ENCODE measurements around the gene RAC2. TPM values are rescaled to one million over a fixed set of nuclear protein-coding genes. Genes with fewer than 3 reads are reported as not detected.

RAC2 gene
- total RNA-seq, 5 donors from 2014 or later (not counting 1 experiment from before 2014, with no cell fraction given), result 353 to 413 (median 385) TPM

- no peak overlapping the region for H3K27ac Mint-ChIP-seq
- WGBS (ENCODE audit: insufficient coverage), result 33% methylated on average over 6 of the region's 17 CpGs
- H3K27ac ChIP-seq (ENCODE audit: low read length), result no peak overlapping the region
- H3K27me3 Mint-ChIP-seq, result no peaks in the 10 kb centered on the region
- POLR2A ChIA-PET, result no interaction called here
- no peaks in the 10 kb centered on the region for H3K36me3 ChIP-seq (ENCODE audit: control insufficient read depth in 2 of 2, extremely low read depth in 1 of 2, insufficient read depth in 1 of 2, low read length in 1 of 2)
- ATAC-seq (replicated peaks in 1 of 4) (no peak), DNase-seq (no peak)
- H3K4me1 Mint-ChIP-seq, result peaks cover 12 to 28% (median 22%) of the 10 kb centered on the region in 3 donors
- H3K36me3 Mint-ChIP-seq, result no peaks in the 10 kb centered on the region
- H3K4me3 ChIP-seq (ENCODE audit: control insufficient read depth in 1 of 2, extremely low read depth in 1 of 2, low read length in 1 of 2), result no peak overlapping the region
- CTCF ChIA-PET, result no interaction called here
- H3K9me3 ChIP-seq, result no peaks in the 10 kb centered on the region
- H3K27me3 ChIP-seq (replicated peaks in 1 of 2; ENCODE audit: control insufficient read depth in 2 of 2, extremely low read depth in 1 of 2, insufficient read depth in 2 of 2, low read length in 1 of 2), result peaks cover 0 to 3% of the 10 kb centered on the region in 2 experiments
- H3K9me3 Mint-ChIP-seq, result no peaks in the 10 kb centered on the region
- peaks cover 8 to 11% of the 10 kb centered on the region in 2 experiments for H3K4me1 ChIP-seq (ENCODE audit: control insufficient read depth in 1 of 2, extremely low read depth in 1 of 2, insufficient read depth in 2 of 2, low read length in 2 of 2)
- no peak overlapping the region for H3K4me3 Mint-ChIP-seq
Measured at GRCh38 chr22:37273126-37273845, 29.2 kb upstream of the RAC2 start.

- CTCF ChIA-PET, result no interaction called here
- H3K36me3 Mint-ChIP-seq, result no peaks in the 10 kb centered on the region
Measured at GRCh38 chr22:37270928-37271650, 27.0 kb upstream of the RAC2 start.

GRCh38 chr22:37269936-37270678 is 26.0 kb upstream of the RAC2 start:
- ChIA-PET CTCF (interaction anchor here in 1 of 2 donors (0.8 kb wide), 1 partner anchor 24 kb away, joined by 3 read pairs; no protein-coding TSS in a partner anchor), POLR2A (no interaction called here)
- Mint-ChIP-seq H3K9me3 (no peaks in the 10 kb centered on the region), H3K4me1 (peaks cover 28 to 38% (median 29%) of the 10 kb centered on the region in 3 donors), H3K27ac (peak overlapping the region; percentile 13 to 25), H3K4me3 (no peak overlapping the region), H3K36me3 (no peaks in the 10 kb centered on the region), H3K27me3 (no peaks in the 10 kb centered on the region)
- H3K27me3 ChIP-seq (replicated peaks in 1 of 2; ENCODE audit: control insufficient read depth in 2 of 2, extremely low read depth in 1 of 2, insufficient read depth in 2 of 2, low read length in 1 of 2), result peaks cover 0 to 3% of the 10 kb centered on the region in 2 experiments
- no peak overlapping the region for H3K4me3 ChIP-seq (ENCODE audit: control insufficient read depth in 1 of 2, extremely low read depth in 1 of 2, low read length in 1 of 2)
- H3K9me3 ChIP-seq, result no peaks in the 10 kb centered on the region
- no peaks in the 10 kb centered on the region for H3K36me3 ChIP-seq (ENCODE audit: control insufficient read depth in 2 of 2, extremely low read depth in 1 of 2, insufficient read depth in 1 of 2, low read length in 1 of 2)
- ATAC-seq (replicated peaks in 1 of 4), result no peak
- 94% methylated on average over 2 of the region's 8 CpGs for WGBS (ENCODE audit: insufficient coverage)
- DNase-seq, result peak in 1 of 35 experiments; percentile 33
- no peak overlapping the region for H3K27ac ChIP-seq (ENCODE audit: low read length)
- H3K4me1 ChIP-seq (ENCODE audit: control insufficient read depth in 1 of 2, extremely low read depth in 1 of 2, insufficient read depth in 2 of 2, low read length in 2 of 2), result peaks cover 8 to 16% of the 10 kb centered on the region in 2 experiments

More at GRCh38 chr22:37270928-37271650, 27.0 kb upstream of the RAC2 start:
- Mint-ChIP-seq H3K27ac (no peak overlapping the region), H3K27me3 (no peaks in the 10 kb centered on the region), H3K4me3 (no peak overlapping the region), H3K4me1 (peaks cover 29 to 41% (median 35%) of the 10 kb centered on the region in 3 donors), H3K9me3 (no peaks in the 10 kb centered on the region)
- Histone ChIP-seq H3K36me3 (ENCODE audit: control insufficient read depth in 2 of 2, extremely low read depth in 1 of 2, insufficient read depth in 1 of 2, low read length in 1 of 2) (no peaks in the 10 kb centered on the region), H3K4me3 (ENCODE audit: control insufficient read depth in 1 of 2, extremely low read depth in 1 of 2, low read length in 1 of 2) (no peak overlapping the region), H3K27ac (ENCODE audit: low read length) (no peak overlapping the region), H3K4me1 (ENCODE audit: control insufficient read depth in 1 of 2, extremely low read depth in 1 of 2, insufficient read depth in 2 of 2, low read length in 2 of 2) (peaks cover 8 to 21% of the 10 kb centered on the region in 2 experiments), H3K27me3 (replicated peaks in 1 of 2; ENCODE audit: control insufficient read depth in 2 of 2, extremely low read depth in 1 of 2, insufficient read depth in 2 of 2, low read length in 1 of 2) (peaks cover 0 to 3% of the 10 kb centered on the region in 2 experiments), H3K9me3 (no peaks in the 10 kb centered on the region)
- DNase-seq (no peak), ATAC-seq (replicated peaks in 1 of 4) (no peak)
- 97% methylated on average over 7 of the region's 8 CpGs for WGBS (ENCODE audit: insufficient coverage)
- POLR2A ChIA-PET, result no interaction called here

GRCh38 chr22:37267661-37268413 is 23.8 kb upstream of the RAC2 start:
- Histone ChIP-seq H3K36me3 (ENCODE audit: control insufficient read depth in 2 of 2, extremely low read depth in 1 of 2, insufficient read depth in 1 of 2, low read length in 1 of 2) (no peaks in the 10 kb centered on the region), H3K27ac (ENCODE audit: low read length) (peak overlapping the region; percentile 83), H3K27me3 (replicated peaks in 1 of 2; ENCODE audit: control insufficient read depth in 2 of 2, extremely low read depth in 1 of 2, insufficient read depth in 2 of 2, low read length in 1 of 2) (no peaks in the 10 kb centered on the region), H3K9me3 (no peaks in the 10 kb centered on the region), H3K4me3 (ENCODE audit: control insufficient read depth in 1 of 2, extremely low read depth in 1 of 2, low read length in 1 of 2) (peak overlapping the region in 1 of 2 donors; percentile 68), H3K4me1 (ENCODE audit: control insufficient read depth in 1 of 2, extremely low read depth in 1 of 2, insufficient read depth in 2 of 2, low read length in 2 of 2) (peaks cover 8 to 16% of the 10 kb centered on the region in 2 experiments)
- Mint-ChIP-seq H3K9me3 (no peaks in the 10 kb centered on the region), H3K4me3 (peak overlapping the region; percentile 84 to 88 (median 87)), H3K36me3 (no peaks in the 10 kb centered on the region), H3K27ac (peak overlapping the region; percentile 93 to 94), H3K4me1 (peaks cover 28 to 31% (median 29%) of the 10 kb centered on the region in 3 donors), H3K27me3 (no peaks in the 10 kb centered on the region)
- ATAC-seq (replicated peaks in 1 of 4), result no peak
- CTCF ChIA-PET, result interaction anchor here (0.6 to 1.4 kb wide), 5 partner anchors 14 to 161 kb away, joined by 3 to 4 read pairs (median 3); partner anchors contain the start of gene CYTH4 (in 1 of the 2)
- WGBS (ENCODE audit: insufficient coverage), result 47% methylated on average over 5 of the region's 11 CpGs
- POLR2A ChIA-PET, result interaction anchor here (0.6 to 0.7 kb wide), 4 partner anchors 22 to 299 kb away, joined by 3 to 7 read pairs (median 4); no protein-coding TSS in a partner anchor
- DNase-seq, result peak in 1 of 35 experiments; percentile 26

- ATAC-seq (replicated peaks in 1 of 4), result peak; percentile 90 to 95 (median 90)
- H3K9me3 ChIP-seq, result no peaks in the 10 kb centered on the region
- H3K4me3 ChIP-seq (ENCODE audit: control insufficient read depth in 1 of 2, extremely low read depth in 1 of 2, low read length in 1 of 2), result peak overlapping the region; percentile 68 to 80
- peaks cover 8 to 16% of the 10 kb centered on the region in 2 experiments for H3K4me1 ChIP-seq (ENCODE audit: control insufficient read depth in 1 of 2, extremely low read depth in 1 of 2, insufficient read depth in 2 of 2, low read length in 2 of 2)
- Mint-ChIP-seq H3K27me3 (no peaks in the 10 kb centered on the region), H3K9me3 (no peaks in the 10 kb centered on the region), H3K4me1 (peaks cover 28 to 31% (median 29%) of the 10 kb centered on the region in 3 donors), H3K4me3 (peak overlapping the region; percentile 84 to 88 (median 87)), H3K27ac (peak overlapping the region; percentile 93 to 94), H3K36me3 (no peaks in the 10 kb centered on the region)
- ChIA-PET CTCF (interaction anchor here in 1 of 2 donors (0.6 to 1.4 kb wide), 2 partner anchors 29 to 162 kb away, joined by 3 read pairs; no protein-coding TSS in a partner anchor), POLR2A (no interaction called here)
- 0% methylated on average over 12 of the region's 22 CpGs for WGBS (ENCODE audit: insufficient coverage)
- H3K27ac ChIP-seq (ENCODE audit: low read length), result peak overlapping the region; percentile 83
- no peaks in the 10 kb centered on the region for H3K27me3 ChIP-seq (replicated peaks in 1 of 2; ENCODE audit: control insufficient read depth in 2 of 2, extremely low read depth in 1 of 2, insufficient read depth in 2 of 2, low read length in 1 of 2)
- peak; percentile 26 to 81 (median 61) for DNase-seq
- H3K36me3 ChIP-seq (ENCODE audit: control insufficient read depth in 2 of 2, extremely low read depth in 1 of 2, insufficient read depth in 1 of 2, low read length in 1 of 2), result no peaks in the 10 kb centered on the region
Measured at GRCh38 chr22:37267135-37267587, 23.1 kb upstream of the RAC2 start.
